ENCODE data around the gene VPS16. TPM values are rescaled to one million over a fixed set of nuclear protein-coding genes. Genes with fewer than 3 reads are reported as not detected.
A peak's percentile ranks its signal among the peaks of the same experiment; 100 is the strongest.

The VPS16 gene
- total RNA-seq, 1 donor from 2014 or later: 30.0 TPM

- Histone ChIP-seq H3K9me3 (no peaks in the 10 kb centered on the region), H3K4me1 (peaks cover 30% of the 10 kb centered on the region), H3K4me3 (no peak overlapping the region), H3K27me3 (no peaks in the 10 kb centered on the region), H3K27ac (peak overlapping the region; percentile 35), H3K36me3 (no peaks in the 10 kb centered on the region)
- TF ChIP-seq POLR2AphosphoS5 (IDR thresholded peaks at IDR 0.05; ENCODE audit: insufficient read depth in 1 of 2, low read depth in 1 of 2) (no peak), POLR2A (IDR thresholded peaks at IDR 0.05) (no peak), CTCF (IDR thresholded peaks at IDR 0.05) (no peak)
- DNase-seq (ENCODE audit: extremely low spot score in 2 of 2): no peak
- intact Hi-C loops (cut with DNase I): no loop called here
Observed at GRCh38 chr20:2798814-2799213, 41.7 kb upstream of the VPS16 start.

GRCh38 chr20:2799271-2799670 is 41.3 kb upstream of the VPS16 start:
- no peaks in the 10 kb centered on the region for H3K27me3 ChIP-seq
- no peak for TF ChIP-seq POLR2A (IDR thresholded peaks at IDR 0.05)
- TF ChIP-seq POLR2AphosphoS5 (IDR thresholded peaks at IDR 0.05; ENCODE audit: insufficient read depth in 1 of 2, low read depth in 1 of 2): no peak
- no peak for TF ChIP-seq CTCF (IDR thresholded peaks at IDR 0.05)
- peak overlapping the region; percentile 35 for H3K27ac ChIP-seq
- H3K4me1 ChIP-seq: peaks cover 30% of the 10 kb centered on the region
- no peaks in the 10 kb centered on the region for H3K36me3 ChIP-seq
- DNase-seq (ENCODE audit: extremely low spot score in 2 of 2): no peak
- no peaks in the 10 kb centered on the region for H3K9me3 ChIP-seq
- peak overlapping the region; percentile 48 to 50 for H3K4me3 ChIP-seq
- intact Hi-C loops (cut with DNase I): no loop called here

GRCh38 chr20:2799688-2800520 is 40.6 kb upstream of the VPS16 start:
- peak overlapping the region; percentile 35 for H3K27ac ChIP-seq
- no peaks in the 10 kb centered on the region for H3K27me3 ChIP-seq
- peaks cover 30% of the 10 kb centered on the region for H3K4me1 ChIP-seq
- TF ChIP-seq POLR2A (IDR thresholded peaks at IDR 0.05) (no peak), CTCF (IDR thresholded peaks at IDR 0.05) (no peak), POLR2AphosphoS5 (IDR thresholded peaks at IDR 0.05; ENCODE audit: insufficient read depth in 1 of 2, low read depth in 1 of 2) (no peak)
- intact Hi-C loops (cut with DNase I): no loop called here
- no peaks in the 10 kb centered on the region for H3K36me3 ChIP-seq
- no peak for DNase-seq (ENCODE audit: extremely low spot score in 2 of 2)
- no peaks in the 10 kb centered on the region for H3K9me3 ChIP-seq
- peak overlapping the region; percentile 48 to 50 for H3K4me3 ChIP-seq

GRCh38 chr20:2800521-2801285 is 39.8 kb upstream of the VPS16 start, which contains the start of gene CPXM1:
Gene CPXM1 (minus strand): TSS chr20:2800627. CDS start chr20:2800572, 55 bp downstream.
- no peaks in the 10 kb centered on the region for H3K36me3 ChIP-seq
- no peak for TF ChIP-seq POLR2A (IDR thresholded peaks at IDR 0.05)
- no peak for TF ChIP-seq POLR2AphosphoS5 (IDR thresholded peaks at IDR 0.05; ENCODE audit: insufficient read depth in 1 of 2, low read depth in 1 of 2)
- no peak for TF ChIP-seq CTCF (IDR thresholded peaks at IDR 0.05)
- intact Hi-C loops (cut with DNase I): no loop called here
- H3K4me1 ChIP-seq: peaks cover 30% of the 10 kb centered on the region
- no peak for DNase-seq (ENCODE audit: extremely low spot score in 2 of 2)
- no peaks in the 10 kb centered on the region for H3K27me3 ChIP-seq
- H3K27ac ChIP-seq: peak within 1 kb of the TSS; percentile 35
- H3K4me3 ChIP-seq: peak within 1 kb of the TSS; percentile 48 to 50
- H3K9me3 ChIP-seq: no peaks in the 10 kb centered on the region
